A549 (cell line): ENCODE measurements around the gene DNAJC28. TPM values are rescaled to one million over a fixed set of nuclear protein-coding genes. Genes with fewer than 3 reads are reported as not detected.

Source experiments
- ATAC-seq, 2 experiments: fragments of 200-7000 bp in 1 of 2; fragments of >200 bp in 1 of 2; cut with Nextera tagmentation in 1 of 2; cut with Tn5 transposase in 1 of 2; 3 replicates each; pipeline versions ENCODE4 v1.8.0 to v1.9.1; 2018 to 2020; ENCODE audit warnings: mild to moderate bottlenecking in 1 of 2, moderate library complexity in 1 of 2
- CTCF ChIA-PET: fragments of 300-600 bp; sonication (Branson Sonifier 250); formaldehyde crosslinking; extraction: SDS; loops from one replicate; lab custom pipeline; 2021; ENCODE audit warnings: antibody characterized with exemption, inconsistent platforms; lab: Yijun Ruan, JAX
- POLR2A ChIA-PET: fragments of 350-600 bp; formaldehyde crosslinking; extraction: SDS; loops from one replicate; lab custom pipeline; 2021; ENCODE audit warnings: antibody characterized with exemption, inconsistent platforms; lab: Yijun Ruan, JAX
- DNase-seq, 2 experiments: peaks; one replicate each; pipeline versions ENCODE4 v3.0.0 to v3.0.0-alpha.2; 2011 to 2016; ENCODE audit warnings: low read depth in 1 of 2, low spot score in 1 of 2
- FAIRE-seq: peaks from 2 replicates; lab custom pipeline; 2011; peaks lifted over from hg19 to GRCh38; lab: Jason Lieb, UNC
- H3K27ac ChIP-seq, 2 experiments: fragments of >200 bp; sonication (Bioruptor Twin); formaldehyde crosslinking; 3 replicates each; pipeline ENCODE4 v1.5.1; 2016 to 2017
- H3K4me1 ChIP-seq: fragments of >200 bp; sonication (Bioruptor Twin); formaldehyde crosslinking; 3 replicates; pipeline ENCODE4 v1.6.1; 2016
- H3K4me2 ChIP-seq: fragments of >200 bp; sonication (Bioruptor Twin); formaldehyde crosslinking; 3 replicates; pipeline ENCODE4 v1.6.1; 2016
- H3K4me3 ChIP-seq: fragments of >200 bp; sonication (Bioruptor Twin); formaldehyde crosslinking; 3 replicates; pipeline ENCODE4 v1.5.1; 2016
- H3K9me3 ChIP-seq: fragments of >200 bp; sonication (Bioruptor Twin); formaldehyde crosslinking; 3 replicates; pipeline ENCODE4 v1.6.1; 2016
- BHLHE40 ChIP-seq: IDR thresholded peaks from 2 replicates; pipeline ENCODE4 v1.6.1; 2012; ENCODE audit warnings: low read depth, low read length, inconsistent platforms
- CBX2 ChIP-seq: fragments of 200-600 bp; sonication (generic); IDR thresholded peaks from 2 replicates; pipeline ENCODE4 v1.6.1; 2016; ENCODE audit warnings: low read depth, mild to moderate bottlenecking, borderline replicate concordance
- CBX8 ChIP-seq: fragments of 200-600 bp; sonication (generic); IDR thresholded peaks from 2 replicates; pipeline ENCODE4 v1.6.1; 2016
- CEBPB ChIP-seq, 2 experiments: fragments of >200 bp in 1 of 2; sonication (Bioruptor Twin) in 1 of 2; formaldehyde crosslinking in 1 of 2; IDR thresholded peaks; 2 replicates each; pipeline ENCODE4 v1.6.1; 2012 to 2016
- CHD4 ChIP-seq: fragments of 200-600 bp; sonication (generic); IDR thresholded peaks from 2 replicates; pipeline ENCODE4 v1.6.1; 2016; ENCODE audit warnings: antibody characterized with exemption, mild to moderate bottlenecking, borderline replicate concordance
- EHF ChIP-seq: fragments of 250-450 bp; sonication (Bioruptor Pico); IDR thresholded peaks from 2 replicates; pipeline ENCODE4 v1.5.0; 2020; ENCODE audit warnings: mild to moderate bottlenecking
- EHMT2 ChIP-seq: fragments of 200-600 bp; sonication (generic); IDR thresholded peaks from 2 replicates; pipeline ENCODE4 v1.6.1; 2016; ENCODE audit warnings: antibody characterized with exemption, low read depth, mild to moderate bottlenecking, moderate library complexity
- ESRRA ChIP-seq: fragments of 150-350 bp; IDR thresholded peaks from 2 replicates; pipeline ENCODE4 v1.6.1; 2014; ENCODE audit warnings: mild to moderate bottlenecking, low read length, borderline replicate concordance
- FOSL2 ChIP-seq, 2 experiments: fragments of 450-650 bp in 1 of 2; fragments of >200 bp in 1 of 2; sonication (Bioruptor Twin) in 1 of 2; formaldehyde crosslinking; IDR thresholded peaks; 2 replicates each; pipeline versions ENCODE4 v1.5.0 to v1.6.1; 2016 to 2020; ENCODE audit warnings: mild to moderate bottlenecking in 1 of 2, moderate library complexity in 1 of 2
- FOXS1 ChIP-seq: fragments of 250-450 bp; sonication (Bioruptor Pico); IDR thresholded peaks from 2 replicates; pipeline ENCODE4 v1.5.0; 2020; ENCODE audit warnings: mild to moderate bottlenecking, moderate library complexity
- HDAC2 ChIP-seq: fragments of 200-600 bp; sonication (generic); IDR thresholded peaks from 2 replicates; pipeline ENCODE4 v1.6.1; 2016
- HOXA7 ChIP-seq: fragments of 250-450 bp; sonication (Bioruptor Pico); IDR thresholded peaks from 2 replicates; pipeline ENCODE4 v1.5.0; 2020; ENCODE audit warnings: mild to moderate bottlenecking, moderate library complexity
- HOXB13 ChIP-seq: fragments of 250-450 bp; sonication (Bioruptor Pico); IDR thresholded peaks from 2 replicates; pipeline ENCODE4 v1.5.0; 2020; ENCODE audit warnings: low read depth, mild to moderate bottlenecking, moderate library complexity
- JUNB ChIP-seq: fragments of >200 bp; sonication (Bioruptor Twin); formaldehyde crosslinking; IDR thresholded peaks from 2 replicates; pipeline ENCODE4 v1.6.1; 2016
- KDM5A ChIP-seq: fragments of 200-600 bp; sonication (generic); IDR thresholded peaks from 2 replicates; pipeline ENCODE4 v1.6.1; 2016; ENCODE audit warnings: antibody characterized with exemption, mild to moderate bottlenecking
- MAFK ChIP-seq: fragments of 450-650 bp; IDR thresholded peaks from 2 replicates; pipeline ENCODE4 v1.6.1; 2014; ENCODE audit not compliant: partially characterized antibody
- MAZ ChIP-seq: fragments of 150-350 bp; IDR thresholded peaks from 2 replicates; pipeline ENCODE4 v1.6.1; 2014; ENCODE audit warnings: antibody characterized with exemption, low read depth, low read length, borderline replicate concordance
- NPAS2 ChIP-seq: fragments of 250-450 bp; sonication (Bioruptor Pico); IDR thresholded peaks from 2 replicates; pipeline ENCODE4 v1.8.0; 2022; ENCODE audit warnings: mild to moderate bottlenecking, moderate library complexity, borderline replicate concordance
- PHF8 ChIP-seq: fragments of 200-600 bp; sonication (generic); IDR thresholded peaks from 2 replicates; pipeline ENCODE4 v1.6.1; 2016; ENCODE audit warnings: low read depth, mild to moderate bottlenecking, antibody characterized with exemption, moderate library complexity, borderline replicate concordance
- RARB ChIP-seq: fragments of 250-450 bp; sonication (Bioruptor Pico); IDR thresholded peaks from 2 replicates; pipeline ENCODE4 v1.8.0; 2021; ENCODE audit warnings: mild to moderate bottlenecking, moderate library complexity
- SMC3 ChIP-seq: fragments of >200 bp; sonication (Bioruptor Twin); formaldehyde crosslinking; IDR thresholded peaks from 3 replicates; pipeline ENCODE4 v1.6.1; 2018; ENCODE audit warnings: inconsistent platforms
- SREBF2 ChIP-seq: fragments of 450-650 bp; IDR thresholded peaks from 2 replicates; pipeline ENCODE4 v1.6.1; 2014; ENCODE audit warnings: mild to moderate bottlenecking, moderate library complexity
- TFCP2L1 ChIP-seq: fragments of 250-450 bp; sonication (Bioruptor Pico); IDR thresholded peaks from 2 replicates; pipeline ENCODE4 v1.5.0; 2021; ENCODE audit warnings: mild to moderate bottlenecking
- ZC3H11A ChIP-seq: fragments of 450-650 bp; IDR thresholded peaks from 2 replicates; pipeline ENCODE4 v1.6.1; 2014; ENCODE audit warnings: antibody characterized with exemption, mild to moderate bottlenecking
- ZNF302 ChIP-seq: fragments of 250-450 bp; sonication (Bioruptor Pico); IDR thresholded peaks from 2 replicates; pipeline ENCODE4 v1.9.0; 2021; ENCODE audit warnings: inconsistent platforms, mild to moderate bottlenecking, moderate library complexity
- ZSCAN20 ChIP-seq: fragments of 250-450 bp; sonication (Bioruptor Pico); IDR thresholded peaks from 2 replicates; pipeline ENCODE4 v1.8.0; 2022; ENCODE audit warnings: mild to moderate bottlenecking, moderate library complexity
- WGBS: methylation state at CpG from one replicate; pipeline ENCODE4 v1.1.6; 2017; ENCODE audit errors: missing lambda C conversion rate; 5-methylcytosine and 5-hydroxymethylcytosine counted together
- polyA plus RNA-seq, 4 experiments: library from polyadenylated mRNA; depleted of rRNA in 3 of 4; stranded (reverse); fragments of >200 nt; fragmentation: RNase III in 1 of 4; extraction: RNeasy Plus Mini Kit Qiagen cat#74134 plus additional on column Dnase treatment in 1 of 4; gene quantifications; 2 replicates in 3 of 4; 3 replicates in 1 of 4; pipeline ENCODE4 v1.2.3, GENCODE V29; 2011 to 2017
- TF ChIP-seq, protein P1 (sequence below): fragments of >200 bp; sonication (Bioruptor Twin); formaldehyde crosslinking; IDR thresholded peaks from 3 replicates; pipeline ENCODE4 v1.6.1; 2016
- TF ChIP-seq, protein P2 (sequence below): fragments of >200 bp; sonication (Bioruptor Twin); formaldehyde crosslinking; IDR thresholded peaks from 2 replicates; pipeline ENCODE4 v1.6.1; 2016
- TF ChIP-seq, protein P3 (sequence below): fragments of 250-450 bp; sonication (Bioruptor Pico); IDR thresholded peaks from 2 replicates; pipeline ENCODE4 v1.5.0; 2021; ENCODE audit warnings: mild to moderate bottlenecking, moderate library complexity, borderline replicate concordance
- TF ChIP-seq, protein P4 (sequence below): fragments of 450-650 bp; IDR thresholded peaks from 2 replicates; pipeline ENCODE4 v1.6.1; 2014; ENCODE audit warnings: antibody characterized with exemption
- TF ChIP-seq, protein P5 (sequence below): IDR thresholded peaks from 2 replicates; pipeline ENCODE4 v1.6.1; 2012

DNAJC28 gene
- polyA plus RNA-seq, 2 of the 4 experiments (the other 2 are of a cell fraction): 1.0 to 1.1 TPM

DNA sequence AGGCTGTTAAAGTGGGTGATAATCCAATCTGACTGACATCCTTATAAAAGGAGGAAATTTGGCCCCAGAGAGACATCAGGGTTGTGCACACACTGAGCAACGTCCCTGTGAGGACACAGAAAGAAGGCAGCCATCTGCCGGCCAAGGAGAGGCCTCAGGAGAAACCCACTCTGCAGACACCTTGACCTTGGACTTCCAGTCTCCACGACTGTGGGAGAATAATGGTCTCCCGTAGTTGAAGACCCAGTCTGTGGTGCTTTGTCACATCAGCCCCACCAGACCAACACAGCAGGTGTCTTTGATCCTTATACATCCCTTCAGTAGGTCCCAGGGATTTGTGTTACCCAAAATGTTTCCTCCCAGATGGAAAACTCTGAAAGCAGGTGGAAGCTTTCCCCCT is 4.2 kb upstream of the DNAJC28 start:
- WGBS: 40% methylated on average over 4 of the region's 4 CpGs
- no peak for TF ChIP-seq TFCP2L1 (CRISPR knock-in tag)
- TF ChIP-seq EHMT2: no peak
- no peak for TF ChIP-seq ZC3H11A
- no peak for TF ChIP-seq ESRRA
- TF ChIP-seq CBX8: no peak
- TF ChIP-seq MAFK: no peak
- TF ChIP-seq, protein P1, sequence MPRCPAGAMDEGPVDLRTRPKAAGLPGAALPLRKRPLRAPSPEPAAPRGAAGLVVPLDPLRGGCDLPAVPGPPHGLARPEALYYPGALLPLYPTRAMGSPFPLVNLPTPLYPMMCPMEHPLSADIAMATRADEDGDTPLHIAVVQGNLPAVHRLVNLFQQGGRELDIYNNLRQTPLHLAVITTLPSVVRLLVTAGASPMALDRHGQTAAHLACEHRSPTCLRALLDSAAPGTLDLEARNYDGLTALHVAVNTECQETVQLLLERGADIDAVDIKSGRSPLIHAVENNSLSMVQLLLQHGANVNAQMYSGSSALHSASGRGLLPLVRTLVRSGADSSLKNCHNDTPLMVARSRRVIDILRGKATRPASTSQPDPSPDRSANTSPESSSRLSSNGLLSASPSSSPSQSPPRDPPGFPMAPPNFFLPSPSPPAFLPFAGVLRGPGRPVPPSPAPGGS: no peak
- no peak for TF ChIP-seq MAZ
- TF ChIP-seq, protein P2, sequence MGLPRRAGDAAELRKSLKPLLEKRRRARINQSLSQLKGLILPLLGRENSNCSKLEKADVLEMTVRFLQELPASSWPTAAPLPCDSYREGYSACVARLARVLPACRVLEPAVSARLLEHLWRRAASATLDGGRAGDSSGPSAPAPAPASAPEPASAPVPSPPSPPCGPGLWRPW: no peak
- TF ChIP-seq ZSCAN20 (CRISPR knock-in tag): no peak
- no peak for TF ChIP-seq BHLHE40
- TF ChIP-seq SMC3: no peak
- no peak for TF ChIP-seq SREBF2
- no peak for TF ChIP-seq FOSL2 (IDR thresholded peaks at IDR 0.05)
- TF ChIP-seq FOSL2 (CRISPR knock-in tag; IDR thresholded peaks at IDR 0.05): no peak
- no peak for TF ChIP-seq CBX2
- TF ChIP-seq, protein P3, sequence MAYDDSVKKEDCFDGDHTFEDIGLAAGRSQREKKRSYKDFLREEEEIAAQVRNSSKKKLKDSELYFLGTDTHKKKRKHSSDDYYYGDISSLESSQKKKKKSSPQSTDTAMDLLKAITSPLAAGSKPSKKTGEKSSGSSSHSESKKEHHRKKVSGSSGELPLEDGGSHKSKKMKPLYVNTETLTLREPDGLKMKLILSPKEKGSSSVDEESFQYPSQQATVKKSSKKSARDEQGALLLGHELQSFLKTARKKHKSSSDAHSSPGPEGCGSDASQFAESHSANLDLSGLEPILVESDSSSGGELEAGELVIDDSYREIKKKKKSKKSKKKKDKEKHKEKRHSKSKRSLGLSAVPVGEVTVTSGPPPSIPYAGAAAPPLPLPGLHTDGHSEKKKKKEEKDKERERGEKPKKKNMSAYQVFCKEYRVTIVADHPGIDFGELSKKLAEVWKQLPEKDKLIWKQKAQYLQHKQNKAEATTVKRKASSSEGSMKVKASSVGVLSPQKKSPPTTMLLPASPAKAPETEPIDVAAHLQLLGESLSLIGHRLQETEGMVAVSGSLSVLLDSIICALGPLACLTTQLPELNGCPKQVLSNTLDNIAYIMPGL: no peak
- TF ChIP-seq, all 56 proteins: peak for 0
- H3K4me2 ChIP-seq: no peak overlapping the region
- H3K4me3 ChIP-seq: no peak overlapping the region
- CTCF ChIA-PET: interaction anchor here (0.6 to 0.9 kb wide), 2 partner anchors 12 to 43 kb away, joined by 3 to 4 read pairs; no protein-coding TSS in a partner anchor
- DNase-seq (no peak), ATAC-seq (no peak; a peak in 1 of 6 replicates), FAIRE-seq (no peak)
- no peak overlapping the region for H3K27ac ChIP-seq
- no peaks in the 10 kb centered on the region for H3K9me3 ChIP-seq
- POLR2A ChIA-PET: no interaction called here
- H3K4me1 ChIP-seq: peaks cover 4% of the 10 kb centered on the region; the same call in 1 of the 3 replicates

DNA sequence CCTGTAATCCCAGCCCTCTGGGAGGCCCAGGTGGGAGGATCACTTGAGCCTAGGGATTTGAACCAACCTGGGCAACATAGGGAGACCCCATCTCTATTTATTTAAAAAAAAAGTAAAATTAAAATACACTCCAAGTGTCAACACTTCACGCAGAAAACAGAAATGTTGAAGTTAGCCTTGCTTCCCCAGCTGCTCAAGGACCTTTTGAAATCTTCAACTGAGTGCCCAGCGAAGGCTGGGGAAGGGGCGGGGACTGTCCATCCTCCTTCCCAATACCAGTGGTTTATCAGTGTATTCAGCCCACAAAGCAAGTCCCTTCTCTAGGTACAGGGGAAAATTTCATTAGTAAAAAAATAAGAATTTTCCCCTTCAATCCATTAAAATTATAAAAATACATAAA is 2.2 kb upstream of the DNAJC28 start:
- TF ChIP-seq KDM5A (no peak), EHF (CRISPR knock-in tag) (no peak), JUNB (no peak), CBX8 (no peak), HDAC2 (no peak), SMC3 (no peak), FOXS1 (CRISPR knock-in tag) (no peak), CBX2 (no peak), HOXA7 (CRISPR knock-in tag) (no peak), CEBPB (IDR thresholded peaks at IDR 0.05) (no peak), ZNF302 (no peak), PHF8 (no peak), HOXB13 (CRISPR knock-in tag) (no peak), RARB (CRISPR knock-in tag) (no peak), CHD4 (no peak), NPAS2 (CRISPR knock-in tag) (no peak)
- TF ChIP-seq, protein P4, sequence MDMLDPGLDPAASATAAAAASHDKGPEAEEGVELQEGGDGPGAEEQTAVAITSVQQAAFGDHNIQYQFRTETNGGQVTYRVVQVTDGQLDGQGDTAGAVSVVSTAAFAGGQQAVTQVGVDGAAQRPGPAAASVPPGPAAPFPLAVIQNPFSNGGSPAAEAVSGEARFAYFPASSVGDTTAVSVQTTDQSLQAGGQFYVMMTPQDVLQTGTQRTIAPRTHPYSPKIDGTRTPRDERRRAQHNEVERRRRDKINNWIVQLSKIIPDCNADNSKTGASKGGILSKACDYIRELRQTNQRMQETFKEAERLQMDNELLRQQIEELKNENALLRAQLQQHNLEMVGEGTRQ: no peak
- TF ChIP-seq, protein P3: no peak
- TF ChIP-seq, protein P5, sequence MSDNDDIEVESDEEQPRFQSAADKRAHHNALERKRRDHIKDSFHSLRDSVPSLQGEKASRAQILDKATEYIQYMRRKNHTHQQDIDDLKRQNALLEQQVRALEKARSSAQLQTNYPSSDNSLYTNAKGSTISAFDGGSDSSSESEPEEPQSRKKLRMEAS: no peak
- no peak for DNase-seq
- Histone ChIP-seq H3K4me3 (no peak overlapping the region), H3K4me2 (no peak overlapping the region), H3K27ac (no peak overlapping the region), H3K9me3 (no peaks in the 10 kb centered on the region), H3K4me1 (peaks cover 4% of the 10 kb centered on the region; the same call in 1 of the 3 replicates)
- no peak for FAIRE-seq
- ATAC-seq: no peak
- POLR2A ChIA-PET: no interaction called here
- CTCF ChIA-PET: interaction anchor here (0.6 kb wide), 1 partner anchor 18 kb away, joined by 3 read pairs; no protein-coding TSS in a partner anchor
- WGBS: 87% methylated on average over 3 of the region's 3 CpGs
